SK-N-SH treated with all-trans-retinoic acid at 6 μM for 48 hours (cell line): ENCODE data around the gene CGB2.
A peak's percentile ranks its signal among the peaks of the same experiment; 100 is the strongest.
"Not testable (repeated sequence)": the region's sequence is repeated elsewhere in the genome, so short reads cannot be mapped to it uniquely, and the experiment has no call there.

Experiments used
- ATAC-seq: fragments of 200-7000 bp; cut with Tn5 transposase; 3 replicates; pipeline ENCODE4 v1.9.1; 2020; ENCODE audit warnings: mild to moderate bottlenecking, moderate library complexity
- CREB5 ChIP-seq: fragments of 250-450 bp; sonication (Bioruptor Pico); IDR thresholded peaks from 2 replicates; pipeline ENCODE4 v1.5.1; 2020; ENCODE audit warnings: low read depth, mild to moderate bottlenecking, moderate library complexity
- CSDC2 ChIP-seq: fragments of 250-450 bp; sonication (Bioruptor Pico); IDR thresholded peaks from 2 replicates; pipeline ENCODE4 v1.5.0; 2020; ENCODE audit warnings: mild to moderate bottlenecking, moderate library complexity
- GLIS3 ChIP-seq: fragments of 250-450 bp; sonication (Bioruptor Pico); IDR thresholded peaks from 2 replicates; pipeline ENCODE4 v1.5.0; 2020; ENCODE audit warnings: mild to moderate bottlenecking, moderate library complexity
- OSR1 ChIP-seq: fragments of 250-450 bp; sonication (Bioruptor Pico); IDR thresholded peaks from 2 replicates; pipeline ENCODE4 v1.8.0; 2022; ENCODE audit warnings: moderate library complexity, mild to moderate bottlenecking, inconsistent platforms
- PPARA ChIP-seq: fragments of 250-450 bp; sonication (Bioruptor Pico); IDR thresholded peaks from 2 replicates; pipeline ENCODE4 v1.5.0; 2020; ENCODE audit warnings: mild to moderate bottlenecking, borderline replicate concordance
- RARB ChIP-seq: fragments of 250-450 bp; sonication (Bioruptor Pico); IDR thresholded peaks from 2 replicates; pipeline ENCODE4 v1.8.0; 2021; ENCODE audit warnings: mild to moderate bottlenecking, moderate library complexity
- SNAI2 ChIP-seq: fragments of 250-450 bp; sonication (Bioruptor Pico); IDR thresholded peaks from 2 replicates; pipeline ENCODE4 v1.5.0; 2020; ENCODE audit warnings: mild to moderate bottlenecking, moderate library complexity
- TSHZ2 ChIP-seq: fragments of 250-450 bp; sonication (Bioruptor Pico); IDR thresholded peaks from 2 replicates; pipeline ENCODE4 v1.5.0; 2020; ENCODE audit warnings: mild to moderate bottlenecking, moderate library complexity
- ZC3H10 ChIP-seq: fragments of 250-450 bp; sonication (Bioruptor Pico); IDR thresholded peaks from 2 replicates; pipeline ENCODE4 v1.5.1; 2021; ENCODE audit warnings: mild to moderate bottlenecking, moderate library complexity
- ZFP3 ChIP-seq: fragments of 250-450 bp; sonication (Bioruptor Pico); IDR thresholded peaks from 2 replicates; pipeline ENCODE4 v1.5.0; 2020; ENCODE audit warnings: mild to moderate bottlenecking, moderate library complexity
- ZNF70 ChIP-seq: fragments of 450-650 bp; formaldehyde crosslinking; IDR thresholded peaks from 2 replicates; pipeline ENCODE4 v1.5.0; 2020; ENCODE audit warnings: mild to moderate bottlenecking, moderate library complexity

CGB2 gene

GRCh38 chr19:49020931-49021895 lies 10.5 kb upstream of the CGB2 start:
- ATAC-seq, result no peak
- no peak for TF ChIP-seq CREB5 (CRISPR knock-in tag)
- TF ChIP-seq, all 23 proteins: peak for 0

GRCh38 chr19:49022116-49022515 lies 9.6 kb upstream of the CGB2 start:
- TF ChIP-seq PPARA (CRISPR knock-in tag) (no peak), OSR1 (CRISPR knock-in tag) (no peak), TSHZ2 (CRISPR knock-in tag) (no peak), SNAI2 (no peak), ZC3H10 (CRISPR knock-in tag) (no peak), GLIS3 (CRISPR knock-in tag) (no peak), CSDC2 (CRISPR knock-in tag) (no peak), ZNF70 (CRISPR knock-in tag) (no peak), RARB (CRISPR knock-in tag) (no peak)
- no peak for ATAC-seq

- not testable (repeated sequence) for ATAC-seq
Measured at GRCh38 chr19:49024233-49024632, 7.5 kb upstream of the CGB2 start, which contains the start of gene CGB3. CGB3 (minus strand) TSS chr19:49024333; CDS start chr19:49023971, 362 bp downstream.

GRCh38 chr19:49025088-49025487 lies 6.6 kb upstream of the CGB2 start:
- ATAC-seq, result not testable (repeated sequence)

GRCh38 chr19:49025599-49025998 lies 6.1 kb upstream of the CGB2 start:
- not testable (repeated sequence) for ATAC-seq

More at GRCh38 chr19:49025088-49025487, 6.6 kb upstream of the CGB2 start:
- TF ChIP-seq ZFP3 (CRISPR knock-in tag), result peak; percentile 95

GRCh38 chr19:49028686-49029085 lies 3.0 kb upstream of the CGB2 start:
- not testable (repeated sequence) for ATAC-seq

- peak; percentile 33; the same call in 1 of the 3 replicates for ATAC-seq
Measured at GRCh38 chr19:49029749-49030148, 1.9 kb upstream of the CGB2 start.

GRCh38 chr19:49030323-49030722 lies 1.4 kb upstream of the CGB2 start:
- TF ChIP-seq ZFP3 (CRISPR knock-in tag), result peak; percentile 99
- ATAC-seq, result not testable (repeated sequence)

- ATAC-seq, result peak; percentile 26; the same call in 2 of the 3 replicates
Measured at GRCh38 chr19:49036815-49037214, 5.1 kb downstream of the CGB2 start, which contains the start of gene CGB1. CGB1 (minus strand) TSS chr19:49036895; CDS start chr19:49036711, 184 bp downstream.

GRCh38 chr19:49038111-49038510 lies 6.4 kb downstream of the CGB2 start:
- peak; percentile 98 for TF ChIP-seq ZFP3 (CRISPR knock-in tag)
- ATAC-seq, result not testable (repeated sequence)

GRCh38 chr19:49038557-49039276 lies 7.0 kb downstream of the CGB2 start:
- ATAC-seq, result peak; percentile 78

GRCh38 chr19:49039736-49040135 lies 8.0 kb downstream of the CGB2 start:
- ATAC-seq, result not testable (repeated sequence)
